Hepatocyte (in vitro differentiated cells): ENCODE data around the gene TSPEAR. TPM values are rescaled to one million over a fixed set of nuclear protein-coding genes. Genes with fewer than 3 reads are reported as not detected.
"Not testable (repeated sequence)": the region's sequence is repeated elsewhere in the genome, so short reads cannot be mapped to it uniquely, and the experiment has no call there.

ENCODE experiments used
- DNase-seq: peaks from one replicate; pipeline ENCODE4 v3.0.0-alpha.2; 2016; ENCODE audit warnings: low spot score
- H2AFZ ChIP-seq: fragments of 200-600 bp; sonication (generic); 2 replicates; pipeline ENCODE4 v1.6.0; 2016; ENCODE audit warnings: antibody characterized with exemption, mild to moderate bottlenecking
- H3K27ac ChIP-seq: fragments of 200-600 bp; sonication (generic); 2 replicates; pipeline ENCODE4 v1.5.1; 2016; ENCODE audit warnings: mild to moderate bottlenecking
- H3K27me3 ChIP-seq: fragments of 200-600 bp; sonication (generic); 2 replicates; pipeline ENCODE4 v1.6.1; 2016
- H3K36me3 ChIP-seq: fragments of 200-600 bp; sonication (generic); replicated peaks from 2 replicates; pipeline ENCODE4 v1.5.1; 2016; ENCODE audit warnings: low read depth; ENCODE audit not compliant: insufficient read depth
- H3K4me1 ChIP-seq: fragments of 200-600 bp; sonication (generic); 2 replicates; pipeline ENCODE4 v1.5.1; 2016; ENCODE audit warnings: mild to moderate bottlenecking, moderate library complexity; ENCODE audit not compliant: insufficient read depth
- H3K4me2 ChIP-seq: fragments of 200-600 bp; sonication (generic); 2 replicates; pipeline ENCODE4 v1.6.0; 2016
- H3K4me3 ChIP-seq: fragments of 200-600 bp; sonication (generic); 2 replicates; pipeline ENCODE4 v1.5.1; 2016; ENCODE audit warnings: mild to moderate bottlenecking
- H3K79me2 ChIP-seq: fragments of 200-600 bp; sonication (generic); 2 replicates; pipeline ENCODE4 v1.6.0; 2017; ENCODE audit warnings: mild to moderate bottlenecking
- H3K9me2 ChIP-seq: fragments of 200-600 bp; sonication (generic); replicated peaks from 2 replicates; pipeline ENCODE4 v1.6.0; 2017; ENCODE audit warnings: mild to moderate bottlenecking; ENCODE audit not compliant: insufficient read depth
- H3K9me3 ChIP-seq: fragments of 200-600 bp; sonication (generic); 2 replicates; pipeline ENCODE4 v1.5.1; 2016; ENCODE audit warnings: low read depth, mild to moderate bottlenecking
- H4K20me1 ChIP-seq: fragments of 200-600 bp; sonication (generic); 2 replicates; pipeline ENCODE4 v1.6.0; 2016; ENCODE audit warnings: mild to moderate bottlenecking; ENCODE audit not compliant: insufficient read depth, poor library complexity, severe bottlenecking
- CTCF ChIP-seq: fragments of 200-600 bp; sonication (generic); IDR thresholded peaks from 2 replicates; pipeline ENCODE4 v1.5.1; 2016; ENCODE audit warnings: antibody characterized with exemption, mild to moderate bottlenecking; ENCODE audit not compliant: poor library complexity
- EZH2 ChIP-seq: fragments of 200-600 bp; sonication (generic); IDR thresholded peaks from 2 replicates; pipeline ENCODE4 v1.6.1; 2016; ENCODE audit warnings: antibody characterized with exemption, mild to moderate bottlenecking, borderline replicate concordance
- EZH2phosphoT487 ChIP-seq: fragments of 200-600 bp; sonication (generic); IDR thresholded peaks from one replicate; pipeline ENCODE4 v1.6.1; 2018; ENCODE audit warnings: antibody characterized with exemption, mild to moderate bottlenecking, low read depth, moderate library complexity; ENCODE audit not compliant: unreplicated experiment, severe bottlenecking
- WGBS: methylation state at CpG from one replicate; pipeline ENCODE4 v1.1.6; 2016; ENCODE audit warnings: low lambda C conversion rate; ENCODE audit errors: missing lambda C conversion rate; 5-methylcytosine and 5-hydroxymethylcytosine counted together
- polyA plus RNA-seq: library from polyadenylated mRNA; unstranded; fragments of >200 nt; fragmentation: Nextera tagmentation; extraction: Ambion mirVana; gene quantifications from 2 replicates; pipeline ENCODE4 v1.2.1, GENCODE V29; 2016
- total RNA-seq: library from RNA; depleted of rRNA; stranded (reverse); fragments of >200 nt; gene quantifications from 2 replicates; pipeline ENCODE4 v1.2.3, GENCODE V29; 2014

Gene TSPEAR
- total and polyA plus RNA-seq, 2 experiments from 2014 or later: 0.35 TPM; not detected in 1

GRCh38 chr21:44581158-44581557 is 130.2 kb downstream of the TSPEAR start:
- Histone ChIP-seq H3K4me3 (no peak overlapping the region), H3K27ac (no peak overlapping the region), H3K9me2 (no peaks in the 10 kb centered on the region), H3K36me3 (no peaks in the 10 kb centered on the region), H3K9me3 (no peaks in the 10 kb centered on the region), H4K20me1 (no peaks in the 10 kb centered on the region), H3K4me1 (no peaks in the 10 kb centered on the region), H3K4me2 (no peak overlapping the region), H2AFZ (no peak overlapping the region), H3K27me3 (peaks cover 4% of the 10 kb centered on the region), H3K79me2 (no peaks in the 10 kb centered on the region)
- WGBS: 96% methylated on average over 3 of the region's 3 CpGs
- TF ChIP-seq EZH2 (no peak), EZH2phosphoT487 (no peak), CTCF (no peak)
- no peak for DNase-seq

GRCh38 chr21:44580231-44580821 is 131.0 kb downstream of the TSPEAR start, which contains the start of gene KRTAP10-5:
Gene KRTAP10-5 (minus strand): TSS chr21:44580604. CDS start chr21:44580578, 26 bp downstream.
- not testable (repeated sequence) for H2AFZ ChIP-seq, H3K27ac ChIP-seq, H3K9me3 ChIP-seq, H3K4me3 ChIP-seq, H3K9me2 ChIP-seq, H3K27me3 ChIP-seq, H3K4me1 ChIP-seq, H3K79me2 ChIP-seq, H3K36me3 ChIP-seq, H3K4me2 ChIP-seq, H4K20me1 ChIP-seq, DNase-seq
- 78% methylated on average over 17 of the region's 19 CpGs for WGBS

- peaks cover 3% of the 10 kb centered on the region for H3K4me1 ChIP-seq
- H4K20me1 ChIP-seq: no peaks in the 10 kb centered on the region
- no peaks in the 10 kb centered on the region for H3K36me3 ChIP-seq
- no peaks in the 10 kb centered on the region for H3K79me2 ChIP-seq
- DNase-seq: no peak
- WGBS: 89% methylated on average over 6 of the region's 7 CpGs
- H3K27ac ChIP-seq: no peak overlapping the region
- no peak overlapping the region for H2AFZ ChIP-seq
- TF ChIP-seq CTCF (no peak), EZH2phosphoT487 (no peak), EZH2 (no peak)
- no peak overlapping the region for H3K4me2 ChIP-seq
- no peaks in the 10 kb centered on the region for H3K9me3 ChIP-seq
- no peaks in the 10 kb centered on the region for H3K9me2 ChIP-seq
- peaks cover 4% of the 10 kb centered on the region for H3K27me3 ChIP-seq
- H3K4me3 ChIP-seq: no peak overlapping the region
Measured at GRCh38 chr21:44579833-44580144, 131.6 kb downstream of the TSPEAR start.

GRCh38 chr21:44579056-44579832 is 132.1 kb downstream of the TSPEAR start:
- no peaks in the 10 kb centered on the region for H3K79me2 ChIP-seq
- no peak overlapping the region for H3K4me2 ChIP-seq
- no peaks in the 10 kb centered on the region for H3K9me3 ChIP-seq
- peaks cover under 1% of the 10 kb centered on the region for H3K27me3 ChIP-seq
- no peak overlapping the region for H2AFZ ChIP-seq
- no peak overlapping the region for H3K27ac ChIP-seq
- H4K20me1 ChIP-seq: no peaks in the 10 kb centered on the region
- no peaks in the 10 kb centered on the region for H3K36me3 ChIP-seq
- 92% methylated on average over 9 of the region's 22 CpGs for WGBS
- H3K4me3 ChIP-seq: no peak overlapping the region
- no peak for DNase-seq
- H3K4me1 ChIP-seq: peaks cover 3% of the 10 kb centered on the region
- no peaks in the 10 kb centered on the region for H3K9me2 ChIP-seq
- no peak for TF ChIP-seq CTCF
- no peak for TF ChIP-seq EZH2phosphoT487
- TF ChIP-seq EZH2: no peak
